SK-N-SH (cell line): ENCODE measurements around the gene C14orf180. TPM values are rescaled to one million over a fixed set of nuclear protein-coding genes. Genes with fewer than 3 reads are reported as not detected.

Experiments
- CTCF ChIA-PET: fragments of 300-600, 350-600 bp; formaldehyde crosslinking; extraction: SDS; loops from one replicate; lab custom pipeline; 2021; lab: Yijun Ruan, JAX
- POLR2A ChIA-PET: fragments of 350-600 bp; sonication (Branson Sonifier 250); formaldehyde crosslinking; extraction: SDS; loops from one replicate; lab custom pipeline; 2020; ENCODE audit warnings: antibody characterized with exemption, inconsistent platforms; lab: Yijun Ruan, JAX
- DNase-seq: peaks from one replicate; pipeline ENCODE4 v3.0.0; 2012
- H2AFZ ChIP-seq: fragments of 200-600 bp; sonication (generic); 2 replicates; pipeline ENCODE4 v1.8.1; 2016; ENCODE audit warnings: antibody characterized with exemption, mild to moderate bottlenecking, low read depth
- H3F3A ChIP-seq: fragments of 200-600 bp; sonication (generic); replicated peaks from 2 replicates; pipeline ENCODE3; 2016; ENCODE audit warnings: antibody characterized with exemption, mild to moderate bottlenecking; ENCODE audit not compliant: insufficient read depth
- H3K27ac ChIP-seq, 2 experiments: fragments of 200-500 bp in 1 of 2; fragments of 200-600 bp in 1 of 2; sonication (Bioruptor generic) in 1 of 2; sonication (generic), shearing (Covaris generic) in 1 of 2; 2 replicates each; pipeline versions ENCODE4 v1.5.1 to v1.6.1; 2014 to 2016; ENCODE audit warnings: low read depth in 2 of 2, inconsistent platforms in 1 of 2, low read length in 1 of 2, mild to moderate bottlenecking in 1 of 2, mixed read lengths in 1 of 2
- H3K27me3 ChIP-seq: fragments of 200-600 bp; sonication (generic), shearing (Covaris generic); 2 replicates; pipeline ENCODE4 v1.6.1; 2016; ENCODE audit warnings: mixed run types; ENCODE audit not compliant: insufficient read depth
- H3K36me3 ChIP-seq, 2 experiments: fragments of 200-500 bp in 1 of 2; fragments of 200-600 bp in 1 of 2; sonication (Bioruptor generic) in 1 of 2; sonication (generic) in 1 of 2; replicated peaks in 1 of 2; 2 replicates each; pipeline versions ENCODE3 to v1.5.1; 2014 to 2016; ENCODE audit warnings: low read length in 1 of 2, mild to moderate bottlenecking in 1 of 2; ENCODE audit not compliant: insufficient read depth in 2 of 2, control insufficient read depth in 1 of 2
- H3K4me1 ChIP-seq, 2 experiments: fragments of 200-500 bp in 1 of 2; fragments of 200-600 bp in 1 of 2; sonication (Bioruptor generic) in 1 of 2; sonication (generic), shearing (Covaris generic) in 1 of 2; 2 replicates each; pipeline versions ENCODE4 v1.5.1 to v1.6.1; 2014 to 2016; ENCODE audit warnings: low read depth in 1 of 2, low read length in 1 of 2, mixed run types in 1 of 2; ENCODE audit not compliant: insufficient read depth in 2 of 2, control insufficient read depth in 1 of 2
- H3K4me2 ChIP-seq: fragments of 200-600 bp; sonication (generic), shearing (Covaris generic); 2 replicates; pipeline ENCODE4 v1.6.1; 2017; ENCODE audit warnings: mixed run types
- H3K4me3 ChIP-seq, 2 experiments: fragments of 200-500 bp in 1 of 2; fragments of 200-600 bp in 1 of 2; sonication (Bioruptor generic) in 1 of 2; sonication (generic), shearing (Covaris generic) in 1 of 2; 2 replicates each; pipeline versions ENCODE4 v1.5.1 to v1.8.1; 2014 to 2016; ENCODE audit warnings: low read depth in 2 of 2, inconsistent platforms in 1 of 2, low read length in 1 of 2, mild to moderate bottlenecking in 1 of 2, mixed read lengths in 1 of 2, moderate library complexity in 1 of 2
- H3K79me2 ChIP-seq: fragments of 200-600 bp; sonication (generic); 2 replicates; pipeline ENCODE4 v1.8.1; 2017; ENCODE audit warnings: mild to moderate bottlenecking; ENCODE audit not compliant: insufficient read depth
- H3K9ac ChIP-seq: fragments of 200-600 bp; sonication (generic); 2 replicates; pipeline ENCODE4 v1.6.1; 2017; ENCODE audit warnings: mixed run types
- H3K9me2 ChIP-seq: fragments of 200-600 bp; sonication (generic); 2 replicates; pipeline ENCODE4 v1.6.1; 2017; ENCODE audit warnings: mixed run types
- H3K9me3 ChIP-seq: fragments of 200-600 bp; sonication (generic); 2 replicates; pipeline ENCODE4 v1.6.1; 2017; ENCODE audit warnings: mixed run types, mild to moderate bottlenecking, moderate library complexity
- H4K20me1 ChIP-seq: fragments of 200-600 bp; sonication (generic); 2 replicates; pipeline ENCODE4 v1.6.1; 2017; ENCODE audit warnings: mild to moderate bottlenecking, mixed run types; ENCODE audit not compliant: insufficient read depth
- ELF1 ChIP-seq: IDR thresholded peaks from 2 replicates; pipeline ENCODE4 v1.4.0; 2012
- FOXJ3 ChIP-seq: sonication (generic); formaldehyde crosslinking; IDR thresholded peaks from 2 replicates; pipeline ENCODE4 v1.5.1; 2020; ENCODE audit warnings: mild to moderate bottlenecking, missing genetic modification reagents
- FOXM1 ChIP-seq: IDR thresholded peaks from 2 replicates; pipeline ENCODE4 v1.4.0; 2012; ENCODE audit warnings: low read depth, mild to moderate bottlenecking
- IRF3 ChIP-seq: fragments of 150-350 bp; IDR thresholded peaks from 2 replicates; pipeline ENCODE4 v1.6.1; 2016; ENCODE audit warnings: mild to moderate bottlenecking, low read depth, low read length
- JUND ChIP-seq: IDR thresholded peaks from 2 replicates; pipeline ENCODE4 v1.4.0; 2012
- MAX ChIP-seq: IDR thresholded peaks from 2 replicates; pipeline ENCODE4 v1.4.0; 2012; ENCODE audit warnings: low read depth
- MEF2A ChIP-seq: IDR thresholded peaks from 2 replicates; pipeline ENCODE4 v1.4.0; 2012; ENCODE audit warnings: low read depth, borderline replicate concordance
- MXI1 ChIP-seq: IDR thresholded peaks from 2 replicates; pipeline ENCODE4 v1.6.1; 2012; ENCODE audit warnings: mild to moderate bottlenecking, low read depth, low read length, improper control_type of control experiment
- NFIC ChIP-seq: IDR thresholded peaks from 2 replicates; pipeline ENCODE4 v1.4.0; 2012; ENCODE audit warnings: borderline replicate concordance
- PBX3 ChIP-seq: IDR thresholded peaks from 2 replicates; pipeline ENCODE4; 2012
- RXRA ChIP-seq: IDR thresholded peaks from 2 replicates; pipeline ENCODE4 v1.4.0; 2012; ENCODE audit warnings: low read depth, mild to moderate bottlenecking, borderline replicate concordance
- USF1 ChIP-seq: IDR thresholded peaks from 2 replicates; pipeline ENCODE4 v1.4.0; 2012; ENCODE audit warnings: low read depth, borderline replicate concordance
- YY1 ChIP-seq: IDR thresholded peaks from 2 replicates; pipeline ENCODE4 v1.4.0; 2012; ENCODE audit warnings: low read depth, mild to moderate bottlenecking
- ZBTB33 ChIP-seq: IDR thresholded peaks from 2 replicates; pipeline ENCODE4 v1.4.0; 2012; ENCODE audit warnings: low read depth, borderline replicate concordance
- WGBS: methylation state at CpG from one replicate; pipeline ENCODE4 v1.1.6; 2017; ENCODE audit warnings: low lambda C conversion rate; 5-methylcytosine and 5-hydroxymethylcytosine counted together
- polyA plus RNA-seq, 3 experiments: library from polyadenylated mRNA; depleted of rRNA; stranded (reverse); fragments of >200 nt; gene quantifications; 2 replicates each; pipeline ENCODE4 v1.2.3, GENCODE V29; 2012

The C14orf180 gene
- polyA plus RNA-seq, 1 of the 3 experiments (the other 2 are of a cell fraction): not detected

- Histone ChIP-seq H3K27ac (no peak overlapping the region; a peak in 1 of 4 replicates), H4K20me1 (no peaks in the 10 kb centered on the region), H3K79me2 (no peaks in the 10 kb centered on the region), H3K27me3 (no peaks in the 10 kb centered on the region), H3K9me3 (no peaks in the 10 kb centered on the region), H3K36me3 (no peaks in the 10 kb centered on the region), H2AFZ (no peak overlapping the region), H3K9ac (no peak overlapping the region), H3K9me2 (no peaks in the 10 kb centered on the region), H3K4me2 (no peak overlapping the region), H3F3A (no peaks in the 10 kb centered on the region), H3K4me1 (peaks cover 0 to 88% of the 10 kb centered on the region in 2 experiments; a peak in 1 of 4 replicates), H3K4me3 (no peak overlapping the region)
- CTCF ChIA-PET: interaction anchor here (0.7 to 1.8 kb wide), 5 partner anchors 9 to 49 kb away, joined by 3 to 7 read pairs (median 4); partner anchors contain the start of gene C14orf180
- POLR2A ChIA-PET: interaction anchor here (1.5 kb wide), 1 partner anchor 10 kb away, joined by 4 read pairs; no protein-coding TSS in a partner anchor
- TF ChIP-seq PBX3: no peak
- TF ChIP-seq MXI1: no peak
- TF ChIP-seq FOXM1: no peak
- TF ChIP-seq YY1: no peak
- TF ChIP-seq NFIC: no peak
- no peak for TF ChIP-seq JUND
- no peak for TF ChIP-seq IRF3
- no peak for TF ChIP-seq MEF2A
- no peak for TF ChIP-seq ZBTB33
- TF ChIP-seq ELF1: no peak
- TF ChIP-seq FOXJ3 (CRISPR knock-in tag): no peak
- TF ChIP-seq MAX: no peak
- no peak for TF ChIP-seq RXRA
- no peak for TF ChIP-seq USF1
- no peak for DNase-seq
- 76% methylated on average over 9 of the region's 26 CpGs for WGBS
Observed at GRCh38 chr14:104591506-104592291, 12.1 kb downstream of the C14orf180 start.
